Kidney epithelial cell (primary cell): ENCODE results near the gene NEB. TPM values are rescaled to one million over a fixed set of nuclear protein-coding genes. Genes with fewer than 3 reads are reported as not detected.
A peak's percentile ranks its signal among the peaks of the same experiment; 100 is the strongest.

Experiments used
- DNase-seq: peaks from one replicate; pipeline ENCODE4 v3.0.0-alpha.2; 2010; ENCODE audit warnings: low read depth
- H3K27me3 ChIP-seq: 2 replicates; pipeline ENCODE4 v1.6.0; 2011; ENCODE audit warnings: low read length; ENCODE audit not compliant: control insufficient read depth, insufficient read depth
- H3K36me3 ChIP-seq: 2 replicates; pipeline ENCODE4 v1.5.1; 2011; ENCODE audit warnings: low read length; ENCODE audit not compliant: control insufficient read depth, insufficient read depth
- H3K4me3 ChIP-seq: 2 replicates; pipeline ENCODE4 v1.5.1; 2011; ENCODE audit warnings: low read depth, mild to moderate bottlenecking, control low read depth, low read length
- CTCF ChIP-seq: IDR thresholded peaks from 2 replicates; pipeline ENCODE4 v1.5.1; 2011; ENCODE audit warnings: mild to moderate bottlenecking, moderate library complexity, low read length, control low read depth, inconsistent platforms; ENCODE audit not compliant: insufficient read depth, poor library complexity, severe bottlenecking
- total RNA-seq: library from RNA; depleted of rRNA; stranded (reverse); fragments of >200 nt; gene quantifications from 2 replicates; pipeline ENCODE4 v1.2.3, GENCODE V29; 2015

Gene NEB
- total RNA-seq, 1 donor from 2014 or later = 0.38 TPM

DNA sequence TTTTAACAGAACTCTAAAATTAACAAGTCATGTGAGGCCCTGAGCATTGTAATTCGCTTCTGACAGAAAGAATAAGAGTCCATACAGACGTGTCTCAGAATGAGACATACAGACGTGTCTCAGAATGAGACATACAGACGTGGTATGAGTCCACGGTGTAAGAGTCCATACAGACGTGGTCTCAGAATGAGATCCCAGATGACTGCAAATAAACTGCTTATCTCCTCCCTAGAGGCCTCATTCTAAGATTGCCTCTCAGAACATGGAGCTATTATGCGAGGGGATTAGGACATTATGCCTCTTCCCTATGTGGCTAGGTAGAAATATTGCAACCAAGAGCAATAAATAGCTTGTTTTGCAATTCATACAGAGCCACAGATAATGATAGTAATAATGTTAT, 63.9 kb downstream of the NEB start:
- no peak overlapping the region for H3K4me3 ChIP-seq
- TF ChIP-seq CTCF = no peak
- DNase-seq = no peak

DNA sequence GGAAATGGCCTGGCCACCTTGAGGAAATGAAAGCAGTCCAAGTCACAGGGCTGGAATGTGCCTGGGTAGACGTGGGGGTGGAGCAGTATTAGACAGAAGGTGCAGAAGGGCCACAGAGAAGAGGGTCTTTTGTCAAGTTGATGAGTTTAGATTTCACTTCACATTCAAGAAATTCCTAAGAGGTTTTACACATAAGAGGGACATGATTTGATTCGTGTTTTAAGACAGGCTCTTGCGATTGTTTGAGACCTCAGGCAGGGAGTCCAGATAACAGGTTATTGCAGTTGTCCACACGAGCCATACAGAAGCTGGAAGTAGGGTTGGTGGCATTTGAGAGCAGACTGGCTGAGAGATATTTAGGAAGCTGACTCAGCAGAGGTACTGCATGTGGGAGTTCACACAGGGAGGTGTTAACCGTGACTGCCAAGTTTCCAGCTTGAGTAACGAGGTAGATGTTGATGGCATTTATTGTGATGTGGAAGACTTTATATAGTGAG, 64.6 kb downstream of the NEB start:
- H3K4me3 ChIP-seq = no peak overlapping the region
- no peaks in the 10 kb centered on the region for H3K36me3 ChIP-seq
- TF ChIP-seq CTCF = no peak
- peak; percentile 12 for DNase-seq
- no peaks in the 10 kb centered on the region for H3K27me3 ChIP-seq

More for the DNA sequence above, 63.9 kb downstream of the NEB start:
- Histone ChIP-seq H3K27me3 (no peaks in the 10 kb centered on the region), H3K36me3 (no peaks in the 10 kb centered on the region)

DNA sequence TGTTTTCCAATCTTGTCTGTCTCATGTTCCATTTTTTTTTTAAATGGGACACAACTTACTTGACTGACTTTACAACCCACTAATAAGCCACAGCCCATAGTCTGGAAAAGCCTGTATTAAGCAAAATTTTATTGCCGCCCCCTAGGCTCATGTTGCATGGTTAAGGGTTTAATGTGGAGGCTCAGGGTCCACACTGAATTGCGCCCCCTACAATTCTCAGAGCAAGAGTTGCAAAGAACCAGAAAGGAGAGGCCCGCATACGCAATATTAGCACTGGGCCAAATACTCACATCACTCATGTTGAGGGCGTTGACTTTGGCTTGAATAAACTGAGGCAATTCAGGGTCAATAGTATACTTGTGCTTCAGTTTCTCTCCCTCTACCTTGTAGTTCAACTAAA, 65.5 kb downstream of the NEB start:
- no peak for DNase-seq
- no peaks in the 10 kb centered on the region for H3K36me3 ChIP-seq
- TF ChIP-seq CTCF = no peak
- no peak overlapping the region for H3K4me3 ChIP-seq
- H3K27me3 ChIP-seq = no peaks in the 10 kb centered on the region

GRCh38 chr2:151665959-151666358, 68.3 kb downstream of the NEB start:
- no peak for DNase-seq
- H3K27me3 ChIP-seq = no peaks in the 10 kb centered on the region
- no peak for TF ChIP-seq CTCF
- H3K36me3 ChIP-seq = no peaks in the 10 kb centered on the region
- H3K4me3 ChIP-seq = no peak overlapping the region

DNA sequence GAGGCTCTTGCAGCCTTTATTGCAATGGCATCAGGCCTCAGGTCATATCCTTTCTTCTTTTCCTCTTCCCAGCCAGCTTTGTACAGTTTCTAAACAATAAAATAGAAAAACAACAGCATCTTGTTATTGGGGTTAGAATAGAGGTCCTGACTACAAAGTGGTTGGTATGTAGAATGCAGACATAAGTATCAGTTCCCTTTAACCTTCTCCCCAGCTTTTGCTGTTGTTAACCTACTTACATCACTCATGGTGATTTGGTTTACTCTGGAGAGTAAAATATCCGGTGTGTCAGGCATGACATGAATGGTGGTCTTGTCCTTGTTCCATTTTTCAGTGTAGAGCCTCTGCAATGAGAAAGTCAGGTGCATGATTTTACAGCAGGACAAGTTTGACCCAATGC, 69.8 kb downstream of the NEB start:
- Histone ChIP-seq H3K27me3 (no peaks in the 10 kb centered on the region), H3K4me3 (no peak overlapping the region), H3K36me3 (no peaks in the 10 kb centered on the region)
- TF ChIP-seq CTCF = no peak
- DNase-seq = no peak

DNA sequence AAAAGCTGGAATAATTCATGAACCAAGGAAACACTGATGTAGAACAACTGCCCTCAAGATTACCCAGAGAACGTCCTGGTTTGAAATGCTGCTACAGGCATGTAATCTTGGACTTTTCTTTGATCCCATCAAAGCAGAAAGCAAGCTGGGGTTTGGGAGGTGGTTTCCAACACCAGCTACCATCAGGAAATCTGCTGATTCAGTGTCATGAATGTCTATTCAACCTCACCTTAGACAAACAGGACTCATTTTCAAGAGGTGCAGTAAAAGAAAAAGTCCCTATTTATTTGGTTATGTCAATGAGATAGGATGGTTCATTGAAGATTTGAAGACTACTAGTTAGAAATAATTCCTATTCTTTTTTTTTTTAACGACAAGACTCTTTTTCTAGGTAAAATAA, 72.7 kb downstream of the NEB start:
- Histone ChIP-seq H3K36me3 (no peaks in the 10 kb centered on the region), H3K27me3 (no peaks in the 10 kb centered on the region), H3K4me3 (no peak overlapping the region)
- DNase-seq = no peak
- no peak for TF ChIP-seq CTCF
